HL-60 (cell line): ENCODE results near the gene CNR2.
A peak's percentile ranks its signal among the peaks of the same experiment; 100 is the strongest.

Experiments used
- CTCF ChIP-seq: IDR thresholded peaks from one replicate; pipeline ENCODE4 v1.5.1; 2011; ENCODE audit warnings: low read length, control low read depth, inconsistent platforms; ENCODE audit not compliant: insufficient read depth
- GABPA ChIP-seq: IDR thresholded peaks from 2 replicates; pipeline ENCODE4 v1.6.1; 2012; ENCODE audit warnings: low read depth
- POLR2AphosphoS5 ChIP-seq: IDR thresholded peaks from 2 replicates; pipeline ENCODE4 v1.6.1; 2012; ENCODE audit warnings: low read depth
- TF ChIP-seq, protein P1 (sequence below): IDR thresholded peaks from 2 replicates; pipeline ENCODE4 v1.6.1; 2012; ENCODE audit warnings: low read depth; ENCODE audit not compliant: insufficient replicate concordance

- peak; percentile 72 for TF ChIP-seq CTCF
- peak; percentile 56; the same call in 1 of the 2 replicates for TF ChIP-seq POLR2AphosphoS5
- TF ChIP-seq, protein P1, sequence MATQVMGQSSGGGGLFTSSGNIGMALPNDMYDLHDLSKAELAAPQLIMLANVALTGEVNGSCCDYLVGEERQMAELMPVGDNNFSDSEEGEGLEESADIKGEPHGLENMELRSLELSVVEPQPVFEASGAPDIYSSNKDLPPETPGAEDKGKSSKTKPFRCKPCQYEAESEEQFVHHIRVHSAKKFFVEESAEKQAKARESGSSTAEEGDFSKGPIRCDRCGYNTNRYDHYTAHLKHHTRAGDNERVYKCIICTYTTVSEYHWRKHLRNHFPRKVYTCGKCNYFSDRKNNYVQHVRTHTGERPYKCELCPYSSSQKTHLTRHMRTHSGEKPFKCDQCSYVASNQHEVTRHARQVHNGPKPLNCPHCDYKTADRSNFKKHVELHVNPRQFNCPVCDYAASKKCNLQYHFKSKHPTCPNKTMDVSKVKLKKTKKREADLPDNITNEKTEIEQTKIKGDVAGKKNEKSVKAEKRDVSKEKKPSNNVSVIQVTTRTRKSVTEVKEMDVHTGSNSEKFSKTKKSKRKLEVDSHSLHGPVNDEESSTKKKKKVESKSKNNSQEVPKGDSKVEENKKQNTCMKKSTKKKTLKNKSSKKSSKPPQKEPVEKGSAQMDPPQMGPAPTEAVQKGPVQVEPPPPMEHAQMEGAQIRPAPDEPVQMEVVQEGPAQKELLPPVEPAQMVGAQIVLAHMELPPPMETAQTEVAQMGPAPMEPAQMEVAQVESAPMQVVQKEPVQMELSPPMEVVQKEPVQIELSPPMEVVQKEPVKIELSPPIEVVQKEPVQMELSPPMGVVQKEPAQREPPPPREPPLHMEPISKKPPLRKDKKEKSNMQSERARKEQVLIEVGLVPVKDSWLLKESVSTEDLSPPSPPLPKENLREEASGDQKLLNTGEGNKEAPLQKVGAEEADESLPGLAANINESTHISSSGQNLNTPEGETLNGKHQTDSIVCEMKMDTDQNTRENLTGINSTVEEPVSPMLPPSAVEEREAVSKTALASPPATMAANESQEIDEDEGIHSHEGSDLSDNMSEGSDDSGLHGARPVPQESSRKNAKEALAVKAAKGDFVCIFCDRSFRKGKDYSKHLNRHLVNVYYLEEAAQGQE, result no peak
- TF ChIP-seq GABPA, result no peak
These were observed 3.3 kb upstream of the CNR2 start for GRCh38 chr1:23916209-23917131.
